HepG2 (cell line): ENCODE results near the gene GLE1. TPM values are rescaled to one million over a fixed set of nuclear protein-coding genes. Genes with fewer than 3 reads are reported as not detected.
A peak's percentile ranks its signal among the peaks of the same experiment; 100 is the strongest.

Experiments
- CREB1 ChIP-seq, 2 experiments: fragments of 450-650 bp in 1 of 2; IDR thresholded peaks; 2 replicates each; pipeline ENCODE4 v1.6.1; 2016 to 2017; ENCODE audit warnings: control low read depth in 1 of 2, mild to moderate bottlenecking in 1 of 2, missing compliant biosample characterization in 1 of 2, missing genetic modification characterization in 1 of 2
- HCFC1 ChIP-seq: fragments of 150-350 bp; IDR thresholded peaks from 2 replicates; pipeline ENCODE4 v1.6.1; 2014; ENCODE audit warnings: low read depth, low read length
- HNRNPK ChIP-seq: fragments of 200-400 bp; formaldehyde crosslinking; IDR thresholded peaks from 2 replicates; pipeline ENCODE4 v1.6.1; 2018; ENCODE audit warnings: low read length, low read depth, moderate library complexity, mild to moderate bottlenecking; ENCODE audit not compliant: poor library complexity, severe bottlenecking
- HNRNPLL ChIP-seq: fragments of 200-400 bp; formaldehyde crosslinking; IDR thresholded peaks from 2 replicates; pipeline ENCODE4 v1.6.1; 2017; ENCODE audit warnings: mild to moderate bottlenecking, low read depth, low read length; ENCODE audit not compliant: poor library complexity, severe bottlenecking
- KAT7 ChIP-seq: IDR thresholded peaks from 2 replicates; pipeline ENCODE4 v1.6.1; 2018; ENCODE audit warnings: borderline replicate concordance, missing compliant biosample characterization
- KLF9 ChIP-seq: IDR thresholded peaks from 2 replicates; pipeline ENCODE4 v1.6.1; 2016; ENCODE audit warnings: low read depth
- MAZ ChIP-seq, 2 experiments: sonication (generic) in 1 of 2; formaldehyde crosslinking in 1 of 2; IDR thresholded peaks; 2 replicates each; pipeline versions ENCODE4 v1.5.0 to v1.6.1; 2012 to 2020; ENCODE audit warnings: low read depth in 2 of 2, mild to moderate bottlenecking in 2 of 2, borderline replicate concordance in 1 of 2, improper control_type of control experiment in 1 of 2, low read length in 1 of 2, missing genetic modification reagents in 1 of 2, moderate library complexity in 1 of 2
- MXD4 ChIP-seq: IDR thresholded peaks from 2 replicates; pipeline ENCODE4 v1.6.1; 2016; ENCODE audit warnings: mild to moderate bottlenecking, missing biosample characterization, missing genetic modification reagents
- MYC ChIP-seq: sonication (generic); formaldehyde crosslinking; IDR thresholded peaks from 2 replicates; pipeline ENCODE4 v1.9.0; 2021; ENCODE audit warnings: missing genetic modification reagents, borderline replicate concordance
- SPEN ChIP-seq: sonication (generic); formaldehyde crosslinking; IDR thresholded peaks from 2 replicates; pipeline ENCODE4 v1.5.1; 2020; ENCODE audit warnings: low read depth, mild to moderate bottlenecking, missing genetic modification reagents
- SRY ChIP-seq: sonication (generic); formaldehyde crosslinking; IDR thresholded peaks from 2 replicates; pipeline ENCODE4 v1.8.0; 2022; ENCODE audit warnings: mild to moderate bottlenecking, missing genetic modification reagents
- TAF15 ChIP-seq: fragments of 200-400 bp; formaldehyde crosslinking; IDR thresholded peaks from one replicate; pipeline ENCODE4 v1.6.1; 2018; ENCODE audit warnings: mild to moderate bottlenecking, low read depth, low read length; ENCODE audit not compliant: poor library complexity, severe bottlenecking
- ZBTB21 ChIP-seq: sonication (generic); formaldehyde crosslinking; IDR thresholded peaks from 2 replicates; pipeline ENCODE4 v1.4.0; 2020; ENCODE audit warnings: missing genetic modification reagents
- ZNF720 ChIP-seq: sonication (generic); formaldehyde crosslinking; IDR thresholded peaks from 2 replicates; pipeline ENCODE4 v1.4.0; 2020; ENCODE audit warnings: missing genetic modification reagents
- ZZZ3 ChIP-seq: sonication (generic); formaldehyde crosslinking; IDR thresholded peaks from 2 replicates; pipeline ENCODE4 v1.4.0; 2020; ENCODE audit warnings: missing genetic modification reagents, mild to moderate bottlenecking, borderline replicate concordance
- polyA plus RNA-seq, 8 experiments: library from polyadenylated mRNA; depleted of rRNA in 3 of 8; stranded (reverse) in 7 of 8; unstranded in 1 of 8; fragments of >200 nt; fragmentation: Illumina TruSeq in 4 of 8; extraction: Trizol in 4 of 8; gene quantifications; 2 replicates each; pipeline versions ENCODE4 v1.2.1 to v1.2.3, GENCODE V29; 2011 to 2016; ENCODE audit warnings: low read depth in 4 of 8, missing spikeins in 1 of 8, mixed read lengths in 1 of 8; ENCODE audit not compliant: insufficient read depth in 1 of 8
- total RNA-seq, 5 experiments: library from RNA; depleted of rRNA; stranded (reverse); fragments of >200 nt; fragmentation: Illumina TruSeq; extraction: Trizol; gene quantifications; 2 replicates each; pipeline ENCODE4 v1.2.3, GENCODE V29; 2016; ENCODE audit warnings: low read depth in 1 of 5
- TF ChIP-seq, protein P1 (sequence below), 2 experiments: fragments of 450-650 bp in 1 of 2; sonication (generic) in 1 of 2; formaldehyde crosslinking in 1 of 2; IDR thresholded peaks; 2 replicates each; pipeline versions ENCODE4 v1.6.1 to v1.8.0; 2016 to 2022; ENCODE audit warnings: antibody characterized with exemption in 1 of 2, mild to moderate bottlenecking in 1 of 2, missing genetic modification reagents in 1 of 2
- TF ChIP-seq, protein P2 (sequence below): sonication (generic); formaldehyde crosslinking; IDR thresholded peaks from 2 replicates; pipeline ENCODE4 v1.5.1; 2020; ENCODE audit warnings: missing genetic modification reagents, mild to moderate bottlenecking, borderline replicate concordance

The GLE1 gene
- total and polyA plus RNA-seq, 2 of the 13 experiments (the other 11 are each of a cell fraction or from before 2014, with no cell fraction given) = 14.7 to 28.8 TPM

DNA sequence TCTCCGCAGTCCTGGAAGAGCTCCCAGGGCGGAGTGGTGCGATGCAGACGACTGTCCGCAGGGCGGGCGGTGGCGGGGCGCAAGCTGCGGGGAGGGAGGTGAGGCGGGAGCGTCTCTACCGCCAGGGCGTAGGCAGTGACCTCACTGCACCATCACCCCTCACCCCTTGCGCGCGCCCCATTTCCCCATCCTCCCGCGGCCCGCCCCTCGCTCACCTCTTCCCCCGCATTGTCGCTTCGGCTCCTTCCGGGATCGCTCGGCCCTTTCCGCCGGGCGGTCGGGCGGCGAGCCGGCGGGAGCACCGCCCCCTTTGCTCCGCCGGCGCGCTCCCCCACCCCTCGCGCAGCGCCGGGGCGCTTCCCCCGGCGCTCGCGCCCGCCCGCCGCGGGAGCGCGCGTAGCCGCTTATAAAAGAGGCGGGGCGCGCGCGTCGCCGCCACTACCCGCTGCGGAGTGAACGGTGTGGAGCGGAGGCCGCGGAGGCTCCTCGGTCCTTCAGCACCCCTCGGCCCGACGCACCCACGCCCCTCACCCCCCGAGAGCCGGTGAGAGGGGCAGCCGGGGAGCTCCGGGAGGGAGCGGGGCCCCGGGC is 47.7 kb downstream of the GLE1 start, which contains the start of gene SPTAN1 (continued):
- TF ChIP-seq, protein P1, sequence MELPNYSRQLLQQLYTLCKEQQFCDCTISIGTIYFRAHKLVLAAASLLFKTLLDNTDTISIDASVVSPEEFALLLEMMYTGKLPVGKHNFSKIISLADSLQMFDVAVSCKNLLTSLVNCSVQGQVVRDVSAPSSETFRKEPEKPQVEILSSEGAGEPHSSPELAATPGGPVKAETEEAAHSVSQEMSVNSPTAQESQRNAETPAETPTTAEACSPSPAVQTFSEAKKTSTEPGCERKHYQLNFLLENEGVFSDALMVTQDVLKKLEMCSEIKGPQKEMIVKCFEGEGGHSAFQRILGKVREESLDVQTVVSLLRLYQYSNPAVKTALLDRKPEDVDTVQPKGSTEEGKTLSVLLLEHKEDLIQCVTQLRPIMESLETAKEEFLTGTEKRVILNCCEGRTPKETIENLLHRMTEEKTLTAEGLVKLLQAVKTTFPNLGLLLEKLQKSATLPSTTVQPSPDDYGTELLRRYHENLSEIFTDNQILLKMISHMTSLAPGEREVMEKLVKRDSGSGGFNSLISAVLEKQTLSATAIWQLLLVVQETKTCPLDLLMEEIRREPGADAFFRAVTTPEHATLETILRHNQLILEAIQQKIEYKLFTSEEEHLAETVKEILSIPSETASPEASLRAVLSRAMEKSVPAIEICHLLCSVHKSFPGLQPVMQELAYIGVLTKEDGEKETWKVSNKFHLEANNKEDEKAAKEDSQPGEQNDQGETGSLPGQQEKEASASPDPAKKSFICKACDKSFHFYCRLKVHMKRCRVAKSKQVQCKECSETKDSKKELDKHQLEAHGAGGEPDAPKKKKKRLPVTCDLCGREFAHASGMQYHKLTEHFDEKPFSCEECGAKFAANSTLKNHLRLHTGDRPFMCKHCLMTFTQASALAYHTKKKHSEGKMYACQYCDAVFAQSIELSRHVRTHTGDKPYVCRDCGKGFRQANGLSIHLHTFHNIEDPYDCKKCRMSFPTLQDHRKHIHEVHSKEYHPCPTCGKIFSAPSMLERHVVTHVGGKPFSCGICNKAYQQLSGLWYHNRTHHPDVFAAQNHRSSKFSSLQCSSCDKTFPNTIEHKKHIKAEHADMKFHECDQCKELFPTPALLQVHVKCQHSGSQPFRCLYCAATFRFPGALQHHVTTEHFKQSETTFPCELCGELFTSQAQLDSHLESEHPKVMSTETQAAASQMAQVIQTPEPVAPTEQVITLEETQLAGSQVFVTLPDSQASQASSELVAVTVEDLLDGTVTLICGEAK (IDR thresholded peaks at IDR 0.05) = no peak
- TF ChIP-seq, protein P1 (CRISPR knock-in tag; IDR thresholded peaks at IDR 0.05) = no peak; the same call in 1 of the 2 replicates
- TF ChIP-seq ZZZ3 (CRISPR knock-in tag) (0 out of 2 replicates have a peak, but pooled peaks have one; percentile 45), SPEN (CRISPR knock-in tag) (peak; percentile 22; the same call in 1 of the 2 replicates), MXD4 (no peak), MYC (peak; percentile 59; the same call in 1 of the 2 replicates), MAZ (IDR thresholded peaks at IDR 0.05; ENCODE audit: borderline replicate concordance, low read depth, low read length) (peak; percentile 67; the same call in 1 of the 2 replicates), MAZ (CRISPR knock-in tag; IDR thresholded peaks at IDR 0.05; ENCODE audit: low read depth) (peak; percentile 86), HNRNPLL (peak; percentile 84), HNRNPK (peak; percentile 82), KLF9 (peak; percentile 54; the same call in 1 of the 2 replicates), ZNF720 (CRISPR knock-in tag) (no peak), CREB1 (IDR thresholded peaks at IDR 0.05) (0 out of 2 replicates have a peak, but pooled peaks have one; percentile 14), CREB1 (CRISPR knock-in tag; IDR thresholded peaks at IDR 0.05) (no peak), TAF15 (no peak), HCFC1 (peak; percentile 12; the same call in 1 of the 2 replicates), SRY (CRISPR knock-in tag) (0 out of 2 replicates have a peak, but pooled peaks have one; percentile 16), ZBTB21 (CRISPR knock-in tag) (0 out of 2 replicates have a peak, but pooled peaks have one; percentile 28), KAT7 (CRISPR knock-in tag) (peak; percentile 24; the same call in 1 of the 2 replicates)
- TF ChIP-seq, protein P2, sequence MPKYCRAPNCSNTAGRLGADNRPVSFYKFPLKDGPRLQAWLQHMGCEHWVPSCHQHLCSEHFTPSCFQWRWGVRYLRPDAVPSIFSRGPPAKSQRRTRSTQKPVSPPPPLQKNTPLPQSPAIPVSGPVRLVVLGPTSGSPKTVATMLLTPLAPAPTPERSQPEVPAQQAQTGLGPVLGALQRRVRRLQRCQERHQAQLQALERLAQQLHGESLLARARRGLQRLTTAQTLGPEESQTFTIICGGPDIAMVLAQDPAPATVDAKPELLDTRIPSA = 0 out of 2 replicates have a peak, but pooled peaks have one; percentile 65
